ENCODE results near the gene KRT2.

Gene KRT2

GRCh38 chr12:52651726-52652261, at the start of gene KRT2:
KRT2 (minus strand) TSS chr12:52652211; CDS start chr12:52652142, 69 bp downstream.
- DNase-seq (ENCODE audit: low spot score): no peak

- no peak for DNase-seq (ENCODE audit: low spot score)
Measured at GRCh38 chr12:52701281-52701680, 49.3 kb upstream of the KRT2 start.

- DNase-seq (ENCODE audit: low spot score): no peak
Measured at GRCh38 chr12:52699960-52700359, 47.9 kb upstream of the KRT2 start.

GRCh38 chr12:52699373-52699772, 47.4 kb upstream of the KRT2 start:
- no peak for DNase-seq (ENCODE audit: low spot score)

- no peak for DNase-seq (ENCODE audit: low spot score)
Measured at GRCh38 chr12:52698651-52699340, 46.8 kb upstream of the KRT2 start.

- no peak for DNase-seq (ENCODE audit: low spot score)
Measured at GRCh38 chr12:52697058-52697582, 45.1 kb upstream of the KRT2 start.

DNA sequence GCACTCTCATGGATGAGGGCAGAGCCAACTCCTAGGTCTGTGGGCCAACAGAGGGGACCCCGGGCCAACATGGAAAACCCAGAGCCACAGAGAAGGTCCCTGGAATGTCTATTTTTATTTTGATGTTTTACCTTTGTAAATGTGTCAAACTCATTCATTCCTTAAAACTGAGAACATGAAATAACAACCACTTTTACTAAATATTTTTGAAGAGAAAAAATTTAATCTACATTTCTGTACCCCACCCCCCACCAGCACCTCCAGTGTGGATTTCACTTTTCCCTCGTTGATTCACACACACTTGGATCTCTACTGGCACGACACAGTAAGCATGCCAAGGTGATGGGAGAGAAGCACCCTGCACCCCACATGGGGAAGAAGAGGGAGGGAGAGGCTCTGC, 44.6 kb upstream of the KRT2 start:
- DNase-seq (ENCODE audit: low spot score): no peak

- no peak for DNase-seq (ENCODE audit: low spot score)
Measured at GRCh38 chr12:52695039-52695438, 43.0 kb upstream of the KRT2 start.

GRCh38 chr12:52694151-52694550, 42.1 kb upstream of the KRT2 start:
- no peak for DNase-seq (ENCODE audit: low spot score)

GRCh38 chr12:52693261-52693660, 41.2 kb upstream of the KRT2 start:
- no peak for DNase-seq (ENCODE audit: low spot score)

GRCh38 chr12:52692254-52692653, 40.2 kb upstream of the KRT2 start:
- no peak for DNase-seq (ENCODE audit: low spot score)

GRCh38 chr12:52691841-52692150, 39.8 kb upstream of the KRT2 start:
- no peak for DNase-seq (ENCODE audit: low spot score)

- no peak for DNase-seq (ENCODE audit: low spot score)
Measured at GRCh38 chr12:52691076-52691840, 39.2 kb upstream of the KRT2 start.

GRCh38 chr12:52690351-52691075, 38.5 kb upstream of the KRT2 start:
- no peak for DNase-seq (ENCODE audit: low spot score)

GRCh38 chr12:52689936-52690335, 37.9 kb upstream of the KRT2 start:
- no peak for DNase-seq (ENCODE audit: low spot score)

- no peak for DNase-seq (ENCODE audit: low spot score)
Measured at GRCh38 chr12:52689239-52689638, 37.2 kb upstream of the KRT2 start.

GRCh38 chr12:52688481-52688880, 36.5 kb upstream of the KRT2 start:
- no peak for DNase-seq (ENCODE audit: low spot score)

- no peak for DNase-seq (ENCODE audit: low spot score)
Measured at GRCh38 chr12:52687497-52688385, 35.7 kb upstream of the KRT2 start.

DNA sequence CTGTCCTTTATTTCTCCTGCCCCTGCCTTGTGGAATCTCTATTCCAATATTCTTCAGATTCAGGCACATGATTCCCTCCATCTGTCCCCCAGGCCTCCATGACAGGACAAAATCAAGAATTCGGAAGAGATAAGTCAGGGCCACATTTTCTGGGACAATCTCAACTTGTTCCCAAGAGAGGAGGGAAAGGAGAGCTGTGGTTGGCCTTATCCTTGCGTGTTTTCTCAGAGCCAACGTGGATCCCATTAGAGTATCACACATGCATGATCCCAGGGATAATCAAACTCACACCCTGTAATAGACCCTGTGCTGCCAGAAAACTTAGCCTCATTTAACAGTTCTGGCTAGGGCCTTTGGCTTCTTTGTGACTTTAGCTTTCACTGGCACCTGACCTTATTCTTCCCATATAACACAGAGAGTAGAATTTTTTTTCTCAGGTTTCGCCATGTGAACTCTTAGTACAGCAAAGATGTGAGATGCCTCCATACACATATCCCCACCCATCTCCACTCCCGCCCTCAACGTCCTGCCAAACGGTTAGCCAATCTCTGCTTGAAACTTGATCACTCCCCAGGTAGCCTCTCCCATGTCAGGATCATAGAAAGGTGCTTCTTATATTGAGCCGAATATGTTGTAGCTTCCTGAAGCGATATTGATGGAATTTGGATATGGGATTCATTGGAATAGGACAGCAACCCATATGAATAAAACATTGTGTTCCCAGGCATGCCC, 34.9 kb upstream of the KRT2 start:
- DNase-seq (ENCODE audit: low spot score): no peak

DNA sequence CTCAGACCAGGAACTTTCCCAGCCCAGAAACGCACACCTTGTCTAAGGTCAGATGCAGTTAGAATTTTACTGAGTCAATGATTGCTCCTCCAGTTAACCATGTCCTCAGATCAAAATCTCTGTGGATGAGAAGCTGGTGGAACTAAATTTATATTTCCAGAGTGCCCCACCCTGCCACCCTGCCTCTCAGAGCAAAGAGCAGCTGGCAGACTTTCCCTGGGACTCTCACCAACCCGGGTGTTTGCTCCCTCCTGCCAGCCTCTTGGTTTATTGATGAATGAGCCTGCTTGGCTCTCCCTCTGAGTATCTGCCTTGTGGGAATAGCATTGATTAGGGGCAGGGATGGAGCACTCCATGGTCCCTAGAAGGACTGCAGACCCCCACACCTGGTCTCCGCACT, 34.1 kb upstream of the KRT2 start:
- DNase-seq (ENCODE audit: low spot score): no peak

DNA sequence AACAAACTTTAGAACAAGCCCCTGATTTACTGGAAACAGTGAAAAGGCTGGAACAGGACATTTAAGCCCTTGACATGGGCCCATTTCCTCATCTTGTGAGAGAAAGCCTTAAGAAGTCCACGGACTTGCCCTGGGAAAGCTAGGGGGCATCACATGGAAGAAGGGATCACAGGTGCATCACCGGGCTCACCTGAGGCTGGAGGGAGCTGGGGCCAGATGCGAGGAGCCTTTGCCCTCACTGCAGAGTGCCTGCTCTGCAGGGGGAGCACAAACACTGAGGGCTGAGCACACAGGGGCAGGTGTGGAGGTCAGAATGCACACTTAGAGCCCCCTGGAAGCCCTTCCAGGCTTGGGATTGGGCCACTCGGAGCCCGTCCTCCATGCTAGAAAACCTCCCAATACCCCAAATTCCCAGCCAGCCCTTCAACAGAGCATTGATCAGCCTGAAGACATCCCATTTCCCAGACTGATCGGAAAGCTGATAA, 33.4 kb upstream of the KRT2 start:
- DNase-seq (ENCODE audit: low spot score): no peak

Measured in putamen (tissue), 1 donor.